ENCODE results near the gene TPST1.
"Not testable (repeated sequence)": the region's sequence is repeated elsewhere in the genome, so short reads cannot be mapped to it uniquely, and the experiment has no call there.

Gene TPST1

GRCh38 chr7:66173856-66174255, 31.3 kb upstream of the TPST1 start:
- no peak overlapping the region for H2AFZ ChIP-seq
- no peak overlapping the region for H3K9ac ChIP-seq
- no peak overlapping the region for H3K27ac ChIP-seq
- H3K27me3 ChIP-seq (ENCODE audit: control insufficient read depth, insufficient read depth, low read length) = no peaks in the 10 kb centered on the region
- no peak overlapping the region for H3K4me2 ChIP-seq (ENCODE audit: low read length)
- TF ChIP-seq, protein P1, sequence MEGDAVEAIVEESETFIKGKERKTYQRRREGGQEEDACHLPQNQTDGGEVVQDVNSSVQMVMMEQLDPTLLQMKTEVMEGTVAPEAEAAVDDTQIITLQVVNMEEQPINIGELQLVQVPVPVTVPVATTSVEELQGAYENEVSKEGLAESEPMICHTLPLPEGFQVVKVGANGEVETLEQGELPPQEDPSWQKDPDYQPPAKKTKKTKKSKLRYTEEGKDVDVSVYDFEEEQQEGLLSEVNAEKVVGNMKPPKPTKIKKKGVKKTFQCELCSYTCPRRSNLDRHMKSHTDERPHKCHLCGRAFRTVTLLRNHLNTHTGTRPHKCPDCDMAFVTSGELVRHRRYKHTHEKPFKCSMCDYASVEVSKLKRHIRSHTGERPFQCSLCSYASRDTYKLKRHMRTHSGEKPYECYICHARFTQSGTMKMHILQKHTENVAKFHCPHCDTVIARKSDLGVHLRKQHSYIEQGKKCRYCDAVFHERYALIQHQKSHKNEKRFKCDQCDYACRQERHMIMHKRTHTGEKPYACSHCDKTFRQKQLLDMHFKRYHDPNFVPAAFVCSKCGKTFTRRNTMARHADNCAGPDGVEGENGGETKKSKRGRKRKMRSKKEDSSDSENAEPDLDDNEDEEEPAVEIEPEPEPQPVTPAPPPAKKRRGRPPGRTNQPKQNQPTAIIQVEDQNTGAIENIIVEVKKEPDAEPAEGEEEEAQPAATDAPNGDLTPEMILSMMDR (IDR thresholded peaks at IDR 0.05) = no peak
- no peaks in the 10 kb centered on the region for H3K4me1 ChIP-seq
- no peaks in the 10 kb centered on the region for H3K36me3 ChIP-seq (ENCODE audit: control insufficient read depth, insufficient read depth, low read length)
- no peaks in the 10 kb centered on the region for H3K9me3 ChIP-seq (ENCODE audit: control insufficient read depth, low read length)
- no peaks in the 10 kb centered on the region for H3K79me2 ChIP-seq
- no peak overlapping the region for H3K4me3 ChIP-seq (ENCODE audit: low read depth, low read length)

DNA sequence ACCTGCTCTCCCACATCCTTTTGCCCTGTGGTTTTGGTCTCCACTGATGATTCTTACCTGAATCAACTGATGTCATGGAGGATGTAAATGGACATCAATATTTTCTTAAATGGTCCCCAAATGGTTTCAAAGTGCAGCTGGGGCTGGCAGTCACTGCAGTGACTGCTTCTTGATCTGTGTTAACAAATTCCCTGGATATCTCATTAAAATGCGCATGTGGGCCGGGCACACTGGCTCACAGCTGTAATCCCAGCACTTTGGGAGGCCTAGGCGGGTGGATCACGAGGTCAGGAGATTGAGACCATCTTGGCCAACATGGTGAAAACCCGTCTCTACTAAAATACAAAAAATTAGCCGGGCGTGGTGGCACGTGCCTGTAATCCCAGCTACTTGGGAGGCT, 30.1 kb upstream of the TPST1 start:
- H3K4me3 ChIP-seq (ENCODE audit: low read depth, low read length); H3K27ac ChIP-seq; H3K9me3 ChIP-seq (ENCODE audit: control insufficient read depth, low read length); H3K27me3 ChIP-seq (ENCODE audit: control insufficient read depth, insufficient read depth, low read length); H3K4me2 ChIP-seq (ENCODE audit: low read length); H2AFZ ChIP-seq; H3K9ac ChIP-seq; H3K36me3 ChIP-seq (ENCODE audit: control insufficient read depth, insufficient read depth, low read length); H3K79me2 ChIP-seq; H3K4me1 ChIP-seq: not testable (repeated sequence)

DNA sequence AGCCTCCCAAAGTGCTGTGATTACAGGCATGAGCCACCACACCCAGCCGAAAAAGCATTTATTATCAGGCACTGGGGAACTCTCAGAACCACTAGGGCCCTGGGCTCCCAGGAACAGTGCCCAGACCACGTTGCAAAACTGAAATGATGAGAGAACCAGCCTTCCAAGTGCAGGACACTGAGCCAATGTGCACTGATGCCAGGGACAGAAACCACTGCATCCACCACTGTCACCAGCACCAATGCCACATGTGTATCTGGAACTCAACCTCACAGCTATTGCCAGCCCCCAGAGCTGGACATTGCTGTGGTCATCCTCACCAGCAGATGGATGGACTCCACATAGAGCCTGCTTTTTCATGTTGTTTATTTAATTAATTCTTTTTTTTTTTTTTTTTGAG, 28.2 kb upstream of the TPST1 start:
- Histone ChIP-seq H3K36me3 (ENCODE audit: control insufficient read depth, insufficient read depth, low read length) (no peaks in the 10 kb centered on the region), H3K79me2 (no peaks in the 10 kb centered on the region), H2AFZ (no peak overlapping the region), H3K27ac (no peak overlapping the region), H3K27me3 (ENCODE audit: control insufficient read depth, insufficient read depth, low read length) (no peaks in the 10 kb centered on the region), H3K9me3 (ENCODE audit: control insufficient read depth, low read length) (no peaks in the 10 kb centered on the region), H3K9ac (no peak overlapping the region), H3K4me3 (ENCODE audit: low read depth, low read length) (no peak overlapping the region), H3K4me2 (ENCODE audit: low read length) (no peak overlapping the region), H3K4me1 (no peaks in the 10 kb centered on the region)
- TF ChIP-seq, protein P1 (IDR thresholded peaks at IDR 0.05) = no peak

DNA sequence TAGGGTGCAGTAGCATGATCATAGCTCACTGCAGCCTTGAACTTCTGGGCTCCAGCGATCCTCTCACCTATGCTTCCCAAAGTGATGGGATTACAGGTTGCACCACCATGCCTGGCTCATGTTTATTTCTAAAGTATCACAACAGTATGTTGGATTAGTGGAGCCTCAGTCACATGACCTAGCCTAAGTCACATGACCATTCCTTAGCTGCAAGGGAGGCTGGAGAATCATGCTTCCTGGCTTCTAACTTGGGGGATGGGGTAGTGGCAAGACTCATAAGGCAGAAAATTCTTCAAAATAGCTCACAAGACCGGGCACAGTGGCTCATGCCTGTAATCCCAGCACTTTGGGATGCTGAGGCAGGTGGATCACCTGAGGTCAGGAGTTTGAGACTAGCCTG, 26.9 kb upstream of the TPST1 start:
- no peaks in the 10 kb centered on the region for H3K36me3 ChIP-seq (ENCODE audit: control insufficient read depth, insufficient read depth, low read length)
- no peak overlapping the region for H2AFZ ChIP-seq
- H3K79me2 ChIP-seq = no peaks in the 10 kb centered on the region
- TF ChIP-seq, protein P1 (IDR thresholded peaks at IDR 0.05) = no peak
- no peak overlapping the region for H3K4me3 ChIP-seq (ENCODE audit: low read depth, low read length)
- no peak overlapping the region for H3K4me2 ChIP-seq (ENCODE audit: low read length)
- H3K27me3 ChIP-seq (ENCODE audit: control insufficient read depth, insufficient read depth, low read length) = no peaks in the 10 kb centered on the region
- H3K9me3 ChIP-seq (ENCODE audit: control insufficient read depth, low read length) = no peaks in the 10 kb centered on the region
- H3K9ac ChIP-seq = no peak overlapping the region
- no peaks in the 10 kb centered on the region for H3K4me1 ChIP-seq
- H3K27ac ChIP-seq = no peak overlapping the region

- Histone ChIP-seq H3K36me3 (ENCODE audit: control insufficient read depth, insufficient read depth, low read length) (no peaks in the 10 kb centered on the region), H2AFZ (no peak overlapping the region), H3K79me2 (no peaks in the 10 kb centered on the region), H3K4me1 (no peaks in the 10 kb centered on the region), H3K9ac (no peak overlapping the region), H3K4me2 (ENCODE audit: low read length) (no peak overlapping the region), H3K27me3 (ENCODE audit: control insufficient read depth, insufficient read depth, low read length) (no peaks in the 10 kb centered on the region), H3K9me3 (ENCODE audit: control insufficient read depth, low read length) (no peaks in the 10 kb centered on the region), H3K4me3 (ENCODE audit: low read depth, low read length) (no peak overlapping the region), H3K27ac (no peak overlapping the region)
- TF ChIP-seq, protein P1 (IDR thresholded peaks at IDR 0.05) = no peak
Observed at GRCh38 chr7:66181329-66181728, 23.8 kb upstream of the TPST1 start.

All from parathyroid adenoma (tissue), 2 donors.